Esophagus mucosa (tissue), 1 donor: Measurements from ENCODE around the gene MOK. TPM values are rescaled to one million over a fixed set of nuclear protein-coding genes. Genes with fewer than 3 reads are reported as not detected.
"Not testable (repeated sequence)": the region's sequence is repeated elsewhere in the genome, so short reads cannot be mapped to it uniquely, and the experiment has no call there.

Source experiments
- ATAC-seq: fragments of 200-7000 bp; cut with Tn5 transposase; one replicate; pipeline ENCODE4 v1.9.1; 2020
- total RNA-seq: library from RNA; stranded (reverse); gene quantifications from one replicate; pipeline ENCODE4 v1.2.4, GENCODE V29; 2023
- donor health status: DM: yes; HTN: yes; CAD: no.

MOK gene
- total RNA-seq, 1 donor from 2014 or later = 3.5 TPM

GRCh38 chr14:102320671-102321455 lies 15.9 kb upstream of the MOK start:
- no peak for ATAC-seq

- ATAC-seq = no peak
These were observed 15.2 kb upstream of the MOK start for GRCh38 chr14:102320033-102320660.

GRCh38 chr14:102319351-102320032 lies 14.5 kb upstream of the MOK start, which contains the start of gene ZNF839:
ZNF839 (plus strand) TSS chr14:102319746; CDS start chr14:102319766, 20 bp downstream.
- peak; percentile 74 for ATAC-seq

- no peak for ATAC-seq
These were observed 13.9 kb upstream of the MOK start for GRCh38 chr14:102318781-102319276.

- ATAC-seq = no peak
These were observed 12.7 kb upstream of the MOK start for GRCh38 chr14:102317564-102318248.

DNA sequence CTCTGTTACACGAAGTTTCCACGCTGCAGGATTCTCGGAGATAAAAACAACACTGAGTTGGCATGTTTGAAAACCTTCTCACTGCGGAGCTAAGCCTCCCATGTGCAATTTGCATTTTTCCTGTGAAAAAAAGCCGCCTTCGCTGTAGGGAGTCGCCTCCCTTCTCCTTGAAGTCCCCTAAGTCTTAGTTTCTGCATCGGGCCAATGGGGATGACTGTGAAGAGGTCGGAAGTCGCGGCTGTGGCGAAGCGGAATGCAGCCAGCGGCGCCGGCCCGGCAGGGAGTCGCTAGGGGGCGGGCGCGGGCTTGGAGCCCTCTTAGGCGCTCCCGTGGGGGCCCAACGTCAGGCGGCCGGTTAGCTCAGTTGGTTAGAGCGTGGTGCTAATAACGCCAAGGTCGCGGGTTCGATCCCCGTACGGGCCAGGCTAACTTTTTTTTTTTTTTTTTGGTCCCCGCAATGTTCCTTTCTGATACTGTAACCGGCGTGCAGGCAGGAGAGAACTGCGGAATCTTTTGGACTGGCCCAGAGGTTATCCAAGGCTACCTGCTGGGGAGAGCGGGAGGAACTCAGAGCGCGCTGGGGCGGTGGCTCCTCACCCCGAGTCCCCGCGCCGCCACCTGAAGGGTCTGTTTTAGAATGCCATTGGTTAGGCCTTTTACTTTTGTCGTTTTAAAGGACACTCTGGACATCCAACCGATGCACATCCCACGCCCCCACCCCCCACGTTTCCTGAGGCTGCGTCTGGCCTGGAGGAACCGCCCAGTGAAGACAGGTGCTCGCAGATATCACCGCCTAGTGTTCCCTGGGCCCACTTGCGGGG lies 12.0 kb upstream of the MOK start:
- peak; percentile 79 for ATAC-seq

DNA sequence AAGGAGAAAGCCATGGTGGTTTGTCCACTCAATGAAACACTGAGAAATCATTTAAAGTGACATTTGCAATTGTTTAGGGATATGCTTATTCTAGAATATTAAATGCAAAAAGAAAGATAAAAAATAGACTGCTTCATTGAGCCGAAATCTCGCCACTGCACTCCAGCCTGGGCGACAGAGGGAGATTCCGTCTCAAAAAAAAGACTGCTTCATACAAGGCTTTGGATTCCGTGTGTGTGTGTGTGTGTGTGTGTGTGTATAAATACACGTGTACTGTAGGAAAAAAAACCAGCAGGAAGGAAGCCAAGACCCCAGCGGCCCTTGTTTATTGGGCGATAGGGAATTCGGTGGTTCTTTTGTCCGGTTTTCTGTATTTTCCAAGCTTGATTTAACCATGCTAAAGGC lies 11.4 kb upstream of the MOK start:
- ATAC-seq = no peak

DNA sequence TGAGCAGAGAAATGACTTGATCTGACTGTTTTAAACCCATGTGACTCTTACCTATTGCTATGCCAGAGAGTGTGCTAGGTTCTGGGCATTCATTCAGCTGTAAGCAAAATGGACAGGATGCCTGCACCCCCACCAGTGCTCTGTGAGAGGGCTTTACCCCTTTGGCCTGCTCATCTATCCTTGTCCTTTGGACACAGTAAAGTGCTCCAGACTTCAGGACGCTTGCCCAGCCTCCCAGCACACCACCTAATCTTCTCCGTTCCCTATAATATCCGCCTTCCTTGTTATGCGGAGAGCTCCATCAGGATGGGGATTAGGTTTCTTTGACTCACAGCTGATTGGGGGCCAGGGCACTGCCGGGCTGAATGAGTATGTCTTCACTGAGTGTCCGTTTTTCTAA lies 10.2 kb upstream of the MOK start:
- ATAC-seq = no peak

- peak; percentile 78 for ATAC-seq
These were observed 9.5 kb upstream of the MOK start for GRCh38 chr14:102314242-102315011.

- ATAC-seq = no peak
These were observed 1.3 kb downstream of the MOK start for GRCh38 chr14:102303664-102304063.

- not testable (repeated sequence) for ATAC-seq
These were observed 6.5 kb downstream of the MOK start for GRCh38 chr14:102298303-102299070.

- no peak for ATAC-seq
These were observed 7.4 kb downstream of the MOK start for GRCh38 chr14:102297436-102298170.

- no peak for ATAC-seq
These were observed 9.7 kb downstream of the MOK start for GRCh38 chr14:102295270-102295669.

- ATAC-seq = no peak
These were observed 11.2 kb downstream of the MOK start for GRCh38 chr14:102293781-102294180.

GRCh38 chr14:102292441-102292840 lies 12.5 kb downstream of the MOK start:
- no peak for ATAC-seq

DNA sequence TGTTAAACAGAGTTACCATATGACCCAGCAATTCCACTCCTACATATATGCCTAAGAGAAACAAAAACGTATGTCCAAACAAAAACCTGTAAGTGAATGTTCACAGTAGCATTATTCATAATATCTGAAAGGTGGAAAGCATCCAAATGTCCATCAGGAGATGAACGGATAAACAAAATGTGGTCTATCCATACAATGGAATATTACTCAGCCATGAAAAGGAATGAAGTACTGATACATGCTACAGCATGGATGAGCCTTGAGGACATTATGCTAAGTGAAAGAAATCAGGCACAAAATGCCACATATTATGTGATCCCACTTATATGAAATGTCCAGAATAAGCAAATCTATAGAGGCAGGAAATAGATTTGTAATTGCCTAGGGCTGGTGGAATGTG lies 16.8 kb downstream of the MOK start:
- ATAC-seq = no peak

GRCh38 chr14:102285106-102285505 lies 19.9 kb downstream of the MOK start:
- ATAC-seq = no peak

DNA sequence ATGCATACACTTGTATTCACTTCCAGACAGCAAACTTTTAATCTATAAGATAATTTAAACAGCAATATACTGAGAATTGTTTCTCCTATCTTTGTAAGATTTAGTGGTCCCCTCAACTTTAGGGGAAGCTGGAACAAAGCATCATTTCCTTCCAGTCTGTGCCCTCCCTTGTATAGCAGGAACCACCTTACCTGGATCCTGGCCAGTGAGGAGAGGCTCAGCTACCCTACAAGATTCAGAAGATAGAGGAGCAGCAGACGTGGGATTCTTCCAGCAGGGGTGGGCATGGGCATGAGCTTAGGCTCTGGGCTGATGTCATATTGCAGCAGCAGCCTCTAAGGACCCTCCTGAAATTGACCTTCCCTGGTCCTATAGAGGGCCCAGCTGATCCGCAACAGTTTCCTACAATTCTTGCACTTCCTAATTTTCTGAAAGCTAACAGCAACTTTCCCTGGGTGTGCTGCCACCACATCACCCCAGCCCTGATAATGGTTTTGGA lies 21.3 kb downstream of the MOK start:
- ATAC-seq = no peak

GRCh38 chr14:102282751-102283465 lies 22.1 kb downstream of the MOK start:
- no peak for ATAC-seq
